D721Med (cell line): ENCODE results near the gene DNAJB8.

Experiments used
- DNase-seq: peaks from one replicate; pipeline ENCODE4 v3.0.0; 2011; ENCODE audit warnings: low spot score; ENCODE audit not compliant: insufficient read length
- FAIRE-seq: peaks from 2 replicates; lab custom pipeline; 2011; peaks lifted over from hg19 to GRCh38; lab: Jason Lieb, UNC
- TF ChIP-seq, protein P1 (sequence below): IDR thresholded peaks from 2 replicates; pipeline ENCODE4 v1.5.1; 2012; ENCODE audit warnings: mild to moderate bottlenecking, control low read depth; ENCODE audit not compliant: insufficient read depth; ENCODE audit errors: missing control alignments

Gene DNAJB8

DNA sequence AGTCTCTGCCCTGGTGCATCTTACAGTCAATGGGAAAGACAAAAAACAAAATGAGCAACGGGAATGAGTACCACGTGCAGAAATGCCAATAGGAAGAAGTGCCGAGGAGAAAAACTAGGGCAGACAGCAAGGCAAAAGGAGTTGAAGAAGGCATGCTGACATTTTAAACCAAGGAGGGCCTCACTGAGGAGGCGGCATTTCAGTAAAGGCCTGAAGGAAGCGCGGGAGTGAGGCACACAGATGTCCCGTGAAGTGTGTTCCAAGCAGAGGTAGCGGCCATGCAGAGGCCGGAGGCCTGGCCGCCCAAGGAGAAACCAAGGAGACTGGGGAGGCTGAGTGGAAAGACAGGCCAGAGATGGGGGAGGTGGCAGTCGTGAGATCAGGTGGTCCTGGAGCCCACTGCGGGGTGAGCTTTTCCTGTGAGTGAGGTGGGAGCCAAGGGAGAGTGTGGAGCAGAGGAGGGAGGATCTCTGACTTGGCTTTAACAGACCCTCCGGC is 34.8 kb downstream of the DNAJB8 start:
- no peak for DNase-seq
- TF ChIP-seq, protein P1, sequence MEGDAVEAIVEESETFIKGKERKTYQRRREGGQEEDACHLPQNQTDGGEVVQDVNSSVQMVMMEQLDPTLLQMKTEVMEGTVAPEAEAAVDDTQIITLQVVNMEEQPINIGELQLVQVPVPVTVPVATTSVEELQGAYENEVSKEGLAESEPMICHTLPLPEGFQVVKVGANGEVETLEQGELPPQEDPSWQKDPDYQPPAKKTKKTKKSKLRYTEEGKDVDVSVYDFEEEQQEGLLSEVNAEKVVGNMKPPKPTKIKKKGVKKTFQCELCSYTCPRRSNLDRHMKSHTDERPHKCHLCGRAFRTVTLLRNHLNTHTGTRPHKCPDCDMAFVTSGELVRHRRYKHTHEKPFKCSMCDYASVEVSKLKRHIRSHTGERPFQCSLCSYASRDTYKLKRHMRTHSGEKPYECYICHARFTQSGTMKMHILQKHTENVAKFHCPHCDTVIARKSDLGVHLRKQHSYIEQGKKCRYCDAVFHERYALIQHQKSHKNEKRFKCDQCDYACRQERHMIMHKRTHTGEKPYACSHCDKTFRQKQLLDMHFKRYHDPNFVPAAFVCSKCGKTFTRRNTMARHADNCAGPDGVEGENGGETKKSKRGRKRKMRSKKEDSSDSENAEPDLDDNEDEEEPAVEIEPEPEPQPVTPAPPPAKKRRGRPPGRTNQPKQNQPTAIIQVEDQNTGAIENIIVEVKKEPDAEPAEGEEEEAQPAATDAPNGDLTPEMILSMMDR = no peak
- no peak for FAIRE-seq

DNA sequence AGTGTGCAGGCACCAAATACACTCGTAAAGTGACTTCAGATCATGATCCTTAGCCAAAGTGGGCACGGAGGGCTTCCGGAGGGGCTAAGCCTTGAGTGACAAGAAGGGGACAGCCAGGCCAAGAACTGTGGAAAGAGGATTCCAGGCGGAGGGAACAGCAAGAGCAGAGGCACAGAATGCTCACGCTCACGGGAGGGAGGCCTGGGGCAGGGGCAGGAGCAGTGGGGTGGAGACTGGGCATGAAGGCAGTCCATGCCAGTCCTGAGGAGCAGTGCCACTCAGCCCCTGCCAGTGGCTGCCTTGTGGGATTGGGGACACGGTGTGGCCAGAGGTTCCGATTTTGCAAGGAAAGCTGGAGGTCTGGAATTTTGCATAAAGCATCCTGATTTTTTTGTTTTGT is 36.0 kb downstream of the DNAJB8 start:
- TF ChIP-seq, protein P1 = no peak
- no peak for DNase-seq
- no peak for FAIRE-seq

DNA sequence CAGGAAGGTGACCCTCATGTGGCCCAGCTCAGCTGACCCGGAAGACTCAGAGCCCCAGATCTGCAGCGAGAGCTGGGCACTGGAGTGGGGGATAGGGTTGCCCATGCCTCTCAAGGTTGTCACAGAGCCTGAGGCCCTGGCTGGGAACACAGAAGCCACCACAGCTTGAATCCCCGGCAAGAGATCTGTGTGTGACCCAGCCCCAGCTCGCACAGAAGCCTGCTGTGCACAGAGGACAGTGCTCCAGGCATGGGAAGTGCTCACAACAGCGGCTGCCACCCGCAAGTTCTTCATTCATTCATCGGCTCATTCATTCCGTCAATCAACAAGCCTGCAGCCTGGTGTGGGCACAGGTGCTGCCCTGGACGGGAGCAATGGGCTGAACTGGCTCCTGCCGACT is 36.4 kb downstream of the DNAJB8 start:
- TF ChIP-seq, protein P1 = no peak
- no peak for DNase-seq
- FAIRE-seq = no peak

DNA sequence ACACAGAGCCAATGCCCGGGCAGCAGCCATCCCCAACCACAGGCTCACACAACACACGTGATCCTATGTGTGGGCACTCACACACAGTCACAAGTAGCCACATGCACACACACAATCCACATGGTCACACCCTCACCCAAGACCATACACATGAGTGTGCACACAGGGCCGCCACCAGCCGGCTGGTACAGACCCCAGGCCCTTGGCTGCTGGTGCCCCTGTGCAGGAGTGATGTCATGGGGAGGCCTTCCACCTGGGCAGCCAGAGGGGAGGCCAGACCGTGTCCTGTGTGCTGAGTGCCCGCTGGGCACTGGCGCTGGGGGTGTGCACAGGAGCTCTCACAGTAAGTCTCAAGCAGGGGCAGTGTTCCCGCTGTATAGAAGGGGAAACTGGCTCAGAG is 36.9 kb downstream of the DNAJB8 start:
- TF ChIP-seq, protein P1 = no peak
- no peak for FAIRE-seq
- DNase-seq = no peak

DNA sequence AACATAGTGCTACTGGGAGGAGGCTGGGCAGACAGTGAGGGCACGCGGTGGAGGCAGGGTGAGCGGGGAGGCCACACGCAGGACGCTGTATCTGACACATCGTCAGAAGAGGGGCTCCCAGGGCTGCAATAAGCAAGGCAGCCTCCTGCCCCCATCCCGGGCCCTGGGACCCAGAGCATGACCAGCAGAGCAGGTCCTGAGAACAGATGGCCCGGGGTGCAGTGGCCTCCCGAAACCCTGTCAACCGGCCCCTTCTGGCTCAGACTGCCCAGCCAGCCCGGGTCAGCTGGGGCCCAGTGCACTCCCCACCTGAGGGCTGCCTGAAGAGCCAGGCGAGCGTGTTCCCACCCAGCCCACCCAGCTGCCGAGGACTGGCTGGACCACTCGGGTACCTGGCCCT is 37.4 kb downstream of the DNAJB8 start:
- TF ChIP-seq, protein P1 = no peak
- no peak for DNase-seq
- no peak for FAIRE-seq

DNA sequence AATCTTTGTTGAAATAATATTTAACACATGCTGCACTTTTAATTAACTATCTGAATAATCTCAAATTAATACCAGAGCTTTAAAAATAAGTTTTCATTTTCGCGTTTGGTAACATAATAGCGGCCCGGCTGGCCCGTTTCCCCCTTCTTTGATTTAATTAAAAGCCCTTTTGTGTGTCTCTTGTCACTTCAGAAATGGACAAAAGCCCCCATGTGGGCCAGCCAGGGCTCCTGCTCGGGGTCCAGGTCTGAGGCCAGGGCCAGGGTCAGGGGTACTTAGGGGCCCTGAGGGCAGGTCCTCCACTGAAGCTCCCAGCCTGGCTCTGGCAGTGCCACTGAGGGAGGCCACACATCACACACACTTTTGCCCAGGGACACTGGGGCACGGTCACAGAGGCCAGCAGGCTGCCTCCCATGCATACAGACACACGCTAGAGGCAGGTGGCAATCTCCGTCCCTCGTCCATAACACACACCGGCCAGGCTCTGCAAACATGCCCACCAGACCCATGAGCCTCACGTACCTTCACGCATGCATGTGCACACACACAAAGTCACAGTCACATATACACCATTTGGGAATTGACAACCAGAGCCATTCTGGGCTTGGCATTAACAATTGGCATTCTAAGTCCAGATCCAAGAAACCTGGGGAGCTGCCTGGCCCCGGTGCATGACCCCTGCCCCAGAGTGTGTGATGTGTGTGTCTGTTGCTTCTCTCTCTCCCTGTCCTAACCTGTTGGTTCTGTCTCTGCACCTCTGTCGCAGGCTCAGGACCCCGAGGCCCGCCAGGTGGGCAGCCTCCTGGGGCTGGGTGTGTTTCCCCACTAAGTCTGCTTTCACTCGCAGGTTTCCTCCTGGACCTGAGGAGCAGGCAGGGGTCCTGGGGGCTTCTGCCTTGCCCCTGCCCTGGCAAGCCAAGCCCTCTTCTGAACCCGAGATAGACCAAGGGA is 38.5 kb downstream of the DNAJB8 start:
- no peak for DNase-seq
- FAIRE-seq = no peak
- TF ChIP-seq, protein P1 = no peak
